Measurements from ENCODE around the gene GRIK1.

GRIK1 gene

GRCh38 chr21:29793712-29794111, 146.1 kb downstream of the GRIK1 start:
- FAIRE-seq (no peak), DNase-seq (ENCODE audit: extremely low spot score, insufficient read length, low read depth) (no peak)

GRCh38 chr21:29789393-29789792, 150.4 kb downstream of the GRIK1 start:
- FAIRE-seq (no peak), DNase-seq (ENCODE audit: extremely low spot score, insufficient read length, low read depth) (no peak)

GRCh38 chr21:29788752-29789151, 151.0 kb downstream of the GRIK1 start:
- no peak for FAIRE-seq
- no peak for DNase-seq (ENCODE audit: extremely low spot score, insufficient read length, low read depth)

GRCh38 chr21:29787361-29787909, 152.4 kb downstream of the GRIK1 start:
- FAIRE-seq (no peak), DNase-seq (ENCODE audit: extremely low spot score, insufficient read length, low read depth) (no peak)

DNA sequence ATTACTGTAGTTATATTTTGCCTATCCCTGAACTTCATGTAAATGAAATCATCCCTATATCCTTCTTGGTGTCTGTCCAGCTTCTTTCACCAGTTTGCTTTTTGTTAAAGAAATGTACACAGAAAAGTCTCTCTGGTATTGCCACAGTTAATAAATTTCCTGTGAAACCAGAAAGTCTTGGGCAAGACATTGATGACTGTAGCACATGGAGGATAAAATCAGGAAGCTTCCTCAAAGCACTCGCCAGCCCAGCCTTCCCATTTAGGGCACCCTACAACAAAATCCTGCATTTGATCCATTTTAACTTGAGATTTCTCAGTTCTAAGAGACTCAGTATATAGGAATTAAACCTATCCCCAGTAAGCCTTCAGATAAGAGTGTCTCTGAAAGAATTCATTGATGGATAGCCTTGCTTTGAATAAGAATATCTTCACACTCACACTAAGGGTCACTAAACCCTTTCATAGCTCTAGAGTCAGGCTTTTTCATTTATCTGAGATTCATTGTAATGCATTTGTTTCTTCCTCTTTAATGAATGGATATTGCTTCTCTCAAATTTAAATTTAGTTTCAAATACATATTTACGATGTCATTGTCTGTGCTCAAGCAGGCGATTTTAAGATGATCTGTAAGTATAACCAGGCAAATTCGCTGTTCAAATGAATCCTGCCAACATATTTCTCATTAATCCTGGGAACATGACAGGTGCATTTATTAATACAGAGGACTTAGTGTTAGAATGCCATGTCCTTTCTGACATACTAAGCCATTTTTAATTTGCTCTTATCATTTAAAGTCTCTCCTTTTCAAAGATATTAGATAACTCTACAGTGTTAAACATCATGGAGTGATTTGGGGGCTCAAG, 153.1 kb downstream of the GRIK1 start:
- DNase-seq (ENCODE audit: extremely low spot score, insufficient read length, low read depth) (no peak), FAIRE-seq (no peak)

- FAIRE-seq (no peak), DNase-seq (ENCODE audit: extremely low spot score, insufficient read length, low read depth) (no peak)
These were observed 162.6 kb downstream of the GRIK1 start for GRCh38 chr21:29777160-29777559.

- DNase-seq (ENCODE audit: extremely low spot score, insufficient read length, low read depth) (no peak), FAIRE-seq (no peak)
These were observed 164.3 kb downstream of the GRIK1 start for GRCh38 chr21:29775462-29775861.

- FAIRE-seq (no peak), DNase-seq (ENCODE audit: extremely low spot score, insufficient read length, low read depth) (no peak)
These were observed 168.2 kb downstream of the GRIK1 start for GRCh38 chr21:29771491-29772066.

- FAIRE-seq (no peak), DNase-seq (ENCODE audit: extremely low spot score, insufficient read length, low read depth) (no peak)
These were observed 176.1 kb downstream of the GRIK1 start for GRCh38 chr21:29763674-29764073.

DNA sequence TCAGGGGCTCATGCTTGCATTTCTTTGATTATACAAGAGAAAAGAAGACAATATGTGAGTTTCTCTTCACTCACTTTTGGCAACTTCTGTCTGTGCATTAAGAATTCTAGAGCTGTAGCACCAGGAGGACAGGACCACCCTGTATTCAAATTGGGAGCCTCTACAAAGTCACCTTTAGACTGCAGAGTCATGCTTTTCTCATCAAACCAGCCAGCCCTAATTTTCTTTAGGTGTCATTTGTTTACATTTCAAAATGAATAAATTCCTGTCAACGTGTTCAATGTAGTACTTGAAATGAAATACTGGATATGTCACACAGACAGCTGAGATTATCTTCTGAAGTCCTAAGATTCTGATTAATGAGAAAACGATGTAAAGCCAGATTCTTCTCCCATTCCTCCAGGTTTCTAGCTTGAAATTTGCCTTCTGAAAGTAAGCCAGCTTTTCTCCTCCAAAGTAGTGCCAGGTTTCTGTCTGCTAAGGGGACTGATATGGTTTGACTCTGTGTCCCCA, 177.2 kb downstream of the GRIK1 start:
- DNase-seq (ENCODE audit: extremely low spot score, insufficient read length, low read depth) = no peak
- no peak for FAIRE-seq

GRCh38 chr21:29753216-29753615, 186.6 kb downstream of the GRIK1 start:
- DNase-seq (ENCODE audit: extremely low spot score, insufficient read length, low read depth) = no peak
- no peak for FAIRE-seq

GRCh38 chr21:29751473-29752185, 188.2 kb downstream of the GRIK1 start:
- FAIRE-seq (no peak), DNase-seq (ENCODE audit: extremely low spot score, insufficient read length, low read depth) (no peak)

DNA sequence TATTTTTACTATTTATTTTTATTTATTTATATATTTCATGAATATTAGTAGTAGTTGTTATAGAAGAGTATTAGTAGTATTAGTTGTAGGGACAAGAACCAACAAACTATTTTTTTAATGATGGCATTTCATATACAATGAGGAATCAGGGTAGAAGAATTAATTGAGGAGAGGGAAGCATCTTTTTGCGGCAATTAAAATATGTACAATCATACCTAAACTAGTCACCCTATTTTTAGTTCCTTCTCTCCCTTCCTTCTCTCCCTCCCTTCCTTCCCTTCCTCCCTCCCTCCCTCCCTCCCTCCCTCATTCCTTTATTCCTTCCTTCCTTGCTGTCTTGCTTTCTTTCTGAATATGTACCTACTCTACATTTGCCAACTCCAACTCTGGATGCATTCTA, 189.8 kb downstream of the GRIK1 start:
- DNase-seq (ENCODE audit: extremely low spot score, insufficient read length, low read depth) (no peak), FAIRE-seq (no peak)

DNA sequence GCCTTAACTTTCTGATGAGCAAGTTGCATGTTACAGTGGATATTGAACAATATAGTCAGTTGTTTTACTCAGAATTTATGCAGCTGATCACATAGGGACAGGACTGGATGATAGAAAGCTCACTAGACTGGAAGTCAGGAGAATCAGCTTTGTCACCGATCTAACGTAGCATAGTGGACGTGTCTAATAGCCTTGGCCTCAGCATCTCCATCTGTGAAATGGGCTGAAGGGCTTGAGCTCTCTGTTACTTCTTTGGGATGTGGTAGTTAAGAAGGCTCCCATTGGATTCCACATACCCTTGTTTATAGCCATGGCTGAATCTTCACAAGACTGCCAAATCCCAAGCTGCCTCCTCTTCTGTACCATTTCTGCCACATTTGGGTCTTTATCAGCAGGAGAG, 190.6 kb downstream of the GRIK1 start:
- FAIRE-seq = no peak
- no peak for DNase-seq (ENCODE audit: extremely low spot score, insufficient read length, low read depth)

GRCh38 chr21:29748391-29749167, 191.2 kb downstream of the GRIK1 start:
- no peak for DNase-seq (ENCODE audit: extremely low spot score, insufficient read length, low read depth)
- no peak for FAIRE-seq

- no peak for DNase-seq (ENCODE audit: extremely low spot score, insufficient read length, low read depth)
- FAIRE-seq = no peak
These were observed 198.0 kb downstream of the GRIK1 start for GRCh38 chr21:29741761-29742160.

- FAIRE-seq (no peak), DNase-seq (ENCODE audit: extremely low spot score, insufficient read length, low read depth) (no peak)
These were observed 200.6 kb downstream of the GRIK1 start for GRCh38 chr21:29739176-29739575.

- DNase-seq (ENCODE audit: extremely low spot score, insufficient read length, low read depth) = no peak
- FAIRE-seq = no peak
These were observed 201.1 kb downstream of the GRIK1 start for GRCh38 chr21:29738730-29739129.

- DNase-seq (ENCODE audit: extremely low spot score, insufficient read length, low read depth) = no peak
- no peak for FAIRE-seq
These were observed 202.6 kb downstream of the GRIK1 start for GRCh38 chr21:29737186-29737585.

GRCh38 chr21:29730281-29730680, 209.5 kb downstream of the GRIK1 start:
- FAIRE-seq (no peak), DNase-seq (ENCODE audit: extremely low spot score, insufficient read length, low read depth) (no peak)

All from GM18507 (cell line).